ENCODE results near the gene CRADD.

DNA sequence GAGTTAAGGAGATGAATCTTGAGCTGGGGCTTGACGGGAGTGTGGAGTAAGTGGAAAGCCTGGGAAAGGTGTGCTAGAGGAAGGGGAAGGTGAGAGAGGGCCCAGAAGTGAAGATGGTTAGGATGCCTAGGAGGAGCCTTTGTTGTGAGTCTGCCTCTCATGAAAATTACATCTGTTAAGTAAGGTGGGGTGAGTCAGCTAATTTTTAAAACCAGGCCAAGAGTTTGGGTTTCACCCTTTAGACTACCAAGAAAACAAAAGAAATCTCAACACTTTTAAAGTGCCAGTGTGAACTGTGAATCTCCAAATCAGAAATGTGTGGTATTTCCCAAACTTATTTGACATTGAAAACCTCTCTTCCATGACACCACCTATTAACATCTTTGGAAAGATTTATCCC lies 185.2 kb downstream of the CRADD start:
- TF ChIP-seq CREB1 (IDR thresholded peaks at IDR 0.05; ENCODE audit: low read depth) (no peak), EP300 (IDR thresholded peaks at IDR 0.05; ENCODE audit: borderline replicate concordance) (no peak), RAD21 (IDR thresholded peaks at IDR 0.05; ENCODE audit: low read depth) (no peak)
- TF ChIP-seq, protein P1, sequence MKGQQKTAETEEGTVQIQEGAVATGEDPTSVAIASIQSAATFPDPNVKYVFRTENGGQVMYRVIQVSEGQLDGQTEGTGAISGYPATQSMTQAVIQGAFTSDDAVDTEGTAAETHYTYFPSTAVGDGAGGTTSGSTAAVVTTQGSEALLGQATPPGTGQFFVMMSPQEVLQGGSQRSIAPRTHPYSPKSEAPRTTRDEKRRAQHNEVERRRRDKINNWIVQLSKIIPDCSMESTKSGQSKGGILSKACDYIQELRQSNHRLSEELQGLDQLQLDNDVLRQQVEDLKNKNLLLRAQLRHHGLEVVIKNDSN (IDR thresholded peaks at IDR 0.05) = no peak
